NCI-H510A treated with DMSO at 0.1 percent for 48 hours (cell line): ENCODE results near the gene SELE.

ENCODE experiments used
- DNase-seq: peaks from one replicate; lab custom pipeline; 2025; lab: John Stamatoyannopoulos, UW

The SELE gene

GRCh38 chr1:169682071-169682470 lies 51.8 kb downstream of the SELE start:
- DNase-seq = no peak

- no peak for DNase-seq
These were observed 52.7 kb downstream of the SELE start for GRCh38 chr1:169681140-169681539.

- DNase-seq = no peak
These were observed 53.4 kb downstream of the SELE start for GRCh38 chr1:169680377-169681019.

- DNase-seq = no peak
These were observed 54.2 kb downstream of the SELE start for GRCh38 chr1:169679692-169680091.

- DNase-seq = no peak
These were observed 57.9 kb downstream of the SELE start for GRCh38 chr1:169676001-169676400.
